Erythroblast (primary cell): ENCODE measurements around the gene ASB3.

Experiments
- GATA1 ChIP-seq: IDR thresholded peaks from 2 replicates; pipeline ENCODE4 v1.6.1; 2011; ENCODE audit warnings: low read depth, mild to moderate bottlenecking, control low read depth, low read length, moderate library complexity
- POLR2A ChIP-seq: IDR thresholded peaks from 2 replicates; pipeline ENCODE4 v1.6.1; 2011; ENCODE audit warnings: mild to moderate bottlenecking, low read length

DNA sequence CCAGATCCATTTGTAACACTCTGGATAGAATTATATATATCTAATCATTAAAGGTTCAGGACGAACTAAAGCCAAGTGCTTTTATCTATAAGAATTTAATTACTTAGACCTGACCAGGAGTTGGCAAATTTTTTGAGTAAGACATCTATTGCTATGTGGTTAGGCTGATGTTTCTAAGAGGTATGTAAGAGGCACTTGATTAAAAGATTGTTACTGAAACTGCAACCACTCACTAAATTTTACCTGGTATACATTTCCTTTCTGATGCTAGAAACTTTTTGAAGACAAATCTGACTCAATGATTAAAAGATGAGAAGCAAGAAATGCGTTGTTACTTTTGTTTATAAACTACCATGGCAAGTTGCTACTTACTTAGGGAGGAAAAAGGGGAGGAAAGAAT lies 95.9 kb downstream of the ASB3 start:
- TF ChIP-seq POLR2A (no peak), GATA1 (no peak)
